GM18508 (cell line): ENCODE results near the gene CFAP91.
"Not testable (repeated sequence)": the region's sequence is repeated elsewhere in the genome, so short reads cannot be mapped to it uniquely, and the experiment has no call there.

Source experiments
- ATAC-seq: cut with Tn5 transposase; IDR thresholded peaks from one replicate; pipeline ENCODE4 v1.9.1; 2021; ENCODE audit warnings: moderate number of reproducible peaks; ENCODE audit not compliant: insufficient read depth, unreplicated experiment

The CFAP91 gene

DNA sequence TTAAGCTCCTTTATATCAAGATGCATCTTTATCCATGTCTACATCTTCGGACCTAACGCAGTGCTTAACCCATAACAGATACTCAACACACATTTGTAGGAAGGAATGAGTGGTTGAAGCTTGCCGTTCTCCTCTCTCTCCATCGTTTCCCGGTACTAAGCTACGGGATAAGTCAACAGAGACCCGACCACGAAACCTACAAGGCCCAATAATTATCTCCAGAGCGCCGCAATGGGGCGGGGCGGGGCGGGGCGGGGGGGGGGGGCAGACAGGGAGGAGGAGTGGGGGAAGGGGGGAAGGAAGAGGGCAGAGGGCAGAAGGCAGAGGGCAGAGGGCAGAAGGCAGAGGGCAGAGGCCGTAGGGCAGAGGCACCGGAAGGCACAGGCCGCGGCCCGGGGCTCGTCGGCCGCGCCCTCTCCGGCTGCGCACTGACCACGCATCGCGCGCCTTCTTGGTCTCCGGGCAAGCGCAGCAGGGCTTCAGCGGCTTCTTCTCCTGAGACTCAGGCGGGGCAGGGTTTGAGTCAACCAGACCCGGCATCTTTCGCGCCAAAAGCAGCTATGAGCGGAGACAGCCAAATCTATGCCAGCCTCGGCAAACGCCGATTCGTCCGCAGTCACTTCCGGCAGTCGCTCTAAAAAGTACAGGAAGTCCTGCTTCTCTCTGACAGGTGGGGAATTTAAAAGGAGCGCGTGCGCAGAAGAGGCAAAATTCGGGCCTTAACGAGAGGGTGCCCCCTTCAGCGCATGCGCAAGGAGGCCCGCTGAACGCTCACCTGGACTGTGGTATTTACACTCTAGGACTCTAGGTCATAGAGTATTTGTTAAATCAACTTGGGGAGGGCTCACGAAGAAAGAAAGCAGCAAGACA, 25.8 kb upstream of the CFAP91 start, which contains the start of gene COX17:
Gene COX17 (minus strand): TSS at position 636 of the 870 bp plus-strand sequence. CDS start 96 bp downstream, at position 540.
- ATAC-seq, result peak; percentile 81

DNA sequence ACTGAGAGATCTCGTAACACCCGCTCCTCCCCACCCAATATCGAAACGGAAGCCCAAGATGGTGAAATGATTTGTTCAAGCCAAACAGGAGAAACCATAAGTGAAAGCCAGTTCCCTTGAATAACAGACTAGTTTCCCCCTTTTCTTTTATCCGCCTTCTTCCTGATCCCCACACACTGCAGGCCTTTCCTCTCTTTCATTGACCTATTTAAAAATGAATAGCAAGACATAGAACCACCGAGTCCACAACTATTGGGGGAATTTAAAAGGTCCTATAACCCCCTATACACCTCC, 25.2 kb upstream of the CFAP91 start:
- no peak for ATAC-seq

DNA sequence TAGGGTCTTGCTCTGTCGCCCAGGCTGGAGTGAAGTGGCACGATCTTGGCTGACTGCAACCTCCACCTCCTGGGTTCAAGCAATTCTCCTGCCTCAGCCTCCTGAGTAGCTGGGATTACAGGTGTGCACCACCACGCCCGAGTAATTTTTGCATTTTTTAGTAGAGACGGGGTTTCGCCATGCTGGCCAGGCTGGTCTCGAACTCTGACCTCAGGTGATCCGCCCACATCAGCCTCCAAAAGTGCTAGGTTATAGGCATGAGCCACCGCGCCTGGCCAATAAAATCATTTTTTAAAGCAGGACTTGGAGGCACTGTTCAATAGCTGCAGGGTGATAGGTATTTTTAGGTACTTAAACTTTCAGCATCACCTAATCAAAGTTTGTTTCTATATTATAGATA, 24.6 kb upstream of the CFAP91 start:
- not testable (repeated sequence) for ATAC-seq

DNA sequence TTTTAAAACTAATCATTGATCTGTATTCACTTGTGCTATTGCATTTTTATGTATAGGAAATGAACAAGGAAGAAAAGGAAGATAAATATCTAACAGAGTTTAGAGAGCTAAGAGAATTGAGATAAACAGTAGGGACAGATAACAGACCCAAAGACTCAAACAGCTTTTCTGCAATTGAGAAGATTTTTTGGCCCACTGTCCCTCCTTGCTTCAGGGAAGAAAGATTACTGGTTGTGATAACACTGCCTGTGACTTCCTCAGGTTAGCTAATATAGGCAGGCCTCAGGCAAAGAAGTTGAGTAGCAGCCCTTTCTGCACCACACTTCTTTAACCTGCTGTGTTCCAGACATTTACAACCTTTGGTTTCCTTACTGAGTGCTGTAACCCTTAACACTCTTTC, 22.9 kb upstream of the CFAP91 start:
- ATAC-seq, result no peak

DNA sequence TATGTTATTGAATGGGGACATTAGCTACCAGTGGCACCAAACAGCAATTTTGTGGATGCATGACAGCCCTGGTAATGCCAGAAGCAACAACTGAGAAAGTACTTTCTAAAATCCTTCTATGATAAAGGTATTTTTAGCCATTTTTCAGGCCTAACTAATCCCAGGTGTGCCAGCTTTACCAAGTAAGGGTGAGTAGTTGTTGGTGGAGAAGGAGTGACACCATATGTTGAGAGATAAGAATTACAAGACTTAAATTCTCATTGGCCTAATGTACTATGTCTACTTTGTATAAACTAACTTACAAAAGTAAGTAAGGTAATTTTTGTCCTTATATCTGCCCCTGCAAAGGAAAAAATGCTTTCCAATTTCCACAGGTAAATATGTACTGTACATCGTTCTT, 21.5 kb upstream of the CFAP91 start:
- ATAC-seq, result no peak

DNA sequence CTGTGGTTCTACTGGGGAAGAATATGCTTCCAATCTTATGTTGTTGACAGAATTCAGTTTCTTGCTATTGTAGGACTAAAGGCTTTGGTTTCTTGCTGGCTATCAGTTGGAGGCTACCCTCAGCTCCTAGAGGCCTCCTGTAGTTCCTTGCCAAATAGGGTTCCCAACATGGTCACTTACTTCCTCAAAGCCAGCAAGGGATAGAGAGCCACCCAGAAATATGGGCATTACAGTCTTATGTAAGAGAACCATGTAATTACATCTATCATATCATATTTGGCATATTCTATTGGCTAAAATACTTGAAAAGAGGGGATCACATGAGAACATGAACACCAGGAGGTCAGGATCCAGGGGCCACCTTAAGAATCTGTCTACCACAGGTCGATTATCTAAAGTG, 19.4 kb upstream of the CFAP91 start:
- ATAC-seq, result no peak

DNA sequence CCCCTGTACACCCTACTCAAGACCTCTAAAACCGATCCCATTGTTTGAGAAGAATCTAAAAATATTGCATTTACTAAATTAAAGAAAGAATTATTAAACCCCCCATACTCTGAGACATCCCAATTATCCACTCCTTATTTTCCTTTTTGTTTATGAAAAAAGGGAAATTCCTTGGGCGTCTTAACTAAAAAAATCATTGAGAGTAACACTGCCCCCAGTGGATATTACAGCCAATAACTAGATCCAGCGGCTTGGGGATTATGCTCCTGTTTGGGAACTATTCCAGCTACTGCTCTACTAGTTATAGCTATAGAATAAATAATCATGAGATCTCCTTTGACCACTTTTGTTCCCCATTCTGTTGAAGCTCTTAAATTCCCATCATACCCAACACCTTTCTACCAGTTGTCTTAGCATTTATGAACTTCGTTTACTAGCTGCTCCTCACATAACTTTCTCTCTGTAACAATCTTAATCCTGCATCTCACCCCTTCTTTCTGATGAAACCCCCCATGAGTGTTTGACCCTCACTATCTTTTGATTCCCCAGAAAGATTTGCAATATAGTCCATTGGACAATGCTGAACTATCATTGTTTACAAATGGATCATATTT, 12.7 kb upstream of the CFAP91 start:
- ATAC-seq, result no peak

DNA sequence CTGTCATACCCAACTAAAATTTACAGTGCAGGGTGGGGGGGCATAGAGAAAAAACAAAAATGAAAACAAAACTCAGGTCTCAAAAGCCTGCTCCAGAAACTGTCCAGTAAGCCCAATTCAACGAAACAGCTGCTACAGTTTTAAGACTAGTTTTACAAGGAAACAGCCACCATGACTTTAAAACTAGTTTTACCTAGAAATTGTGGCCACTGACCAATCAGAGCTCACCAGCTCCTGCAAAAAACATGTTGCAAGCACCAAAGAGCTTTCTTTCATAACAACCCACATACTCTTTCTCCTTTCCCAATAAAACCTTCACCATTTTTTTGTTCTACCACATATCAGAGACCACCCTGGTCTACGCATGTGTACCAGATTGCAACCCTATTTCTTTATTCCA, 7.3 kb upstream of the CFAP91 start:
- ATAC-seq, result no peak

DNA sequence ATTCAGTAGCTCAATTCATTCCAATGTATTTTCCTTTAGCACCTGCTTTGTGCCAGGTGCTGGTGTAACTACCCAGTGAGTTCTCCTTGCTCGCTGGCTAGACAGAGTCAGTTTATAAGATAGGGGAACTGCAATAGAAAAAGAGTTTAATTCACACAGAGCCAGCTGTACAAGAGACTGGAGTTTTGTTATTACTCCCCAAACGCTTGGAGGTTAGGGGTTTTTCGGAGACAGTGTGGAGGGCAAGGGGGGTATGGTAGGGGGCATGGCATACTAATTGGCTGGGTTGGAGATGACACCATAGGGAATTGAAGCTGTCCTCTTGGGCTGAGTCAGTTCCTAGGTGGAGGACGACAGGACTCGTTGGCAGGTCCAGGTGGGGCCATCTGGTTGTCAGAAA, 5.4 kb upstream of the CFAP91 start:
- ATAC-seq, result no peak

DNA sequence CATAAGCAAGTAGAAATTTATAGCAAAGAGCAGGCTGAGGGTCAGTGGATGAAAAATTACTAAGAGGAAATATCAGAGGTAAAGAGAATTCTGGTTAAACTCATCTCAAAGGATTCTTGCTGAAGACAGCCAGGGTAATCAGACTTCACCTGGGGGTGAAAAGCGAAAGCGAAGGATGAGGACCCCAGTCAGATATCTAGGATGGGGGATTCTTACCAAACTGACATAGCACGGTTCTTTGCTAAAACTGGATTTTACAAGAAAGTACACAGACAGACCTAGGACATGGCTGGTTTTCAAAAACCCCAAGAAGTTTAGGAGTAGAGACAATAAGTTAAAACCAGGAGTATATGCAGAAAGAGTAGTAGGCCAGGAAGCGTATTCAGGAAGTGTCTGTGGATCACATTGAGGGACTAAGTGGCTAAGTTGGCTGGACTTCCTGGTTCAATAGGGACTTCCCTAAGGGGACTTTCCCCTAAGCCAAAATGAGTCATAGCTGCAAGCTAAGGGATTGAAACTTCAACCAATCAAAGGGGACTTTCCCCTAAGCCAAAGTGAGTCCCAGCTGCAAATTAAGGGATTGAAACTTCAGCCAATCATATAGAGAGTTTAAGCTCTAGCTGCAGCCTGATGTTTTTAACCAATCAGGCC, 2.4 kb upstream of the CFAP91 start:
- ATAC-seq, result no peak

DNA sequence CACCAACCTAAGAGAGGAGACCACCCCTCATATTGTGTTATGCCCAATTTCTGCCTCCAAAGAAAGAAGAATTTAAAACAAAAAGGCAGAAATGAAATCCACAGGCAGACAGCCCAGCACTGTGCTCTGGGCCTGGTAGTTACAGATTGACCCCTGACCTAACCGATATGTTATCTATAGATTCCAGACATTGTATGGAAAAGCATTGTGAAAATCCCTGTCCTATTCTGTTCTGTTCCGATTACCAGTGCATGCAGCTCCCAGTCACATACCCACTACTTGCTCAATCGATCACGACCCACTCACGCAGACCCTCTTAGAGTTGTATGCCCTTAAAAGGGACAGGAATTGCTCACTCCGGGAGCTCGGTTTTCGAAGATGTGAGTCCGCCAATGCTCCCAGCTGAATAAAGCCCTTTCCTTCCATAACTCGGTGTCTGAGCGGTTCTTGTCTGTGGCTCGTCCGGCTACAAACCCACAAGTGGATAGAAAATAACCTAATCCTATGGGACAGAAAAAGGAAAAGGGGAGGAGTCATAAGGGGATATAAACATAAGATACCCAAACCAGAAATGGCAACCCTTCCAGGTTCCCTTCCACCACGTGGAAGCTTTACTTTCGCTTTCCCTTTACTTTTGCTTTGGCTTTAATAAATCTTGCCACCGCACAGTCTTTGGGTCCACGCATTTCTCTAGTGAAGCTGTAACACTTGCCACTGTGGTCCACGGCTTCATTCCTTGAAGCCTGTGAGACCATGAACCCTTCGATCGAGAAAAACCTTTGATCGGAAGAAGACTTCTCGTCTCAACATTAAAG, 1.7 kb upstream of the CFAP91 start:
- ATAC-seq, result no peak

DNA sequence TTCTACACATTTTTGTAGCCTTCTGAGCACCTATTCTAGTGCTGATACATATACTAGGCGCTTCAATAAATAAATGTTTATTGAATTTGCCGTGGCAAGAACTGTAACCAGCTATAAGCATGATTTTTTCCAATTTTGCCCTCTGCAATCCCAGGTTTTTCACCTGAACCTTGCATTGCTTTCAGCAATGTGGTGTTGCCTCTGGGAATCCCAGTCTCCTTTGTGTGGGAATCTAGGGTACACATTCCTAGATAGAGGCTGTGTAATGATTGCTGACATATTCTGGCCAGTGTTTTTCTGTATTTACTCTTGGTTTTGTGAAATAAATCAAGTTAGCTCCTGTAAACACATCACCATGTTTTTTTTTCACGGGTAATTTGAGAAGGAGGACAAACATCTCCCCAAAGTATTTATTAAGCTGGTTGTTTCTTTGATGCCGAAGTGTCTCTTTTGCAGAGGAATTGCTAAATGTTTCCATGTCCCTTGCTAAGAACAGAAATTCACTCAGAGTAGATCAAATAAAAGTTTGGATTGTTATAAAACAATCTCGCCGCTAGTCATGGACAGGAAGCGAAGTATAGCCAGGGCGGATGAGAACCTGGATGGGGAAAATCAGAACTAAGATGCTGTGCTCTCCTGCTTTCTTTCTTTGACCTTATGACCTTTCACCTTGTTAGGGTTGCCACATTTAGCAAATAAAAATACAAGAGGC, 1.2 kb downstream of the CFAP91 start:
- no peak for ATAC-seq

DNA sequence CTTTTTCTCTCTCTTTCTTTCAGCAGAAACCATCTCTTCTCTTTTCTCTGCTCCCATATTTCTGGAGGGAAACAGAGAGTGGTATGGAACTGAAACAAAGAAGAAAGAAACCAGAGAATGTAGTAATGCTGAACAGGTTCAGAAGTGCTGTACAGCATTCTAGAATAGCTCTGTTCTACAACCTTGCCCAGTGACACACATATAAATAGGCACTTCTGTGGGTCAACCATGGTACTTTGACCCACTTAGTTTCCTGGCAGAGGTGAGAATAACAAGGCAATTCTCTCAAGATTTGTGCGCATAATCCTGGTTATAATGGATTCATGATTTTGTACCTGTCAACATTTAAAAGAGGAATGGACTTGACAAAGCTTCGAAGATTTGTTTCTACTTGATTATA, 12.3 kb downstream of the CFAP91 start:
- ATAC-seq, result no peak

DNA sequence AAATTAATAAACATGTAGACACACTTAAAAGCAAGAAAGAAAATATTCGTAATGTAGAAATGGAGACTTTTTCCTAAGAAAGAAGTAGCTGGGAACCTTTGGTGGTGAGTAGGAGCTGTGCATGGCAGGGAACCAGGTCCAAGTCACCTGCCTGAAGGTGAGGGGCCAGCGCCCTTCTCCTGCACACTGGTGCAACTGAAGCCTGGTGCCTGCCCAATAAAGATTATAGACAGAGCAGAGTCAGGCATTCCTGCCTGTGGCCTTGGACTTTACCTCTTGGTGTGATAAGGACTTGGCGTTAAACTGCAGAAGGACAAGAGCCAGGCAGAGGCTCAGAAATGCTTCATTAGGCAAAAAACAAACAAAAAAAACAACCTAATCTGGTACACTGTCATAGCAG, 14.2 kb downstream of the CFAP91 start:
- ATAC-seq, result no peak

DNA sequence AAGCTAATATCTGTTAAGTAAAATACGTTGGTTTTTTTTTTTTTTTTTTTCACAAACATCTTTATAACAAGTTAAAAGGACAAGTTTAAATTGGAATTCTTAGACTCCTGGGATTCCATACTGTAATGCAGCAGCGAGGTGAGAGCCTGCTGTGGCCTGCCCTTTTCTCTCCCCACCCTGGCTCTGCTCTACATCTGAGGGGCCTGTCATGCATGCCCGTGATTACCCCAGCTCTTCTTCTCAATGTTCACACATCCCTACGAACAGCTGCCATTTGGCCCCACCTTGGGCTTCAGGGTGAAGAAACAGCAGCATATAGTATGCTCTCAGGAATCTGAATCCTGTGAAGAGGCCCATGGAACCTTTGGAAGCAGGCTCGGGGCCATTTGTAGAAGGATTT, 14.7 kb downstream of the CFAP91 start:
- ATAC-seq, result no peak

DNA sequence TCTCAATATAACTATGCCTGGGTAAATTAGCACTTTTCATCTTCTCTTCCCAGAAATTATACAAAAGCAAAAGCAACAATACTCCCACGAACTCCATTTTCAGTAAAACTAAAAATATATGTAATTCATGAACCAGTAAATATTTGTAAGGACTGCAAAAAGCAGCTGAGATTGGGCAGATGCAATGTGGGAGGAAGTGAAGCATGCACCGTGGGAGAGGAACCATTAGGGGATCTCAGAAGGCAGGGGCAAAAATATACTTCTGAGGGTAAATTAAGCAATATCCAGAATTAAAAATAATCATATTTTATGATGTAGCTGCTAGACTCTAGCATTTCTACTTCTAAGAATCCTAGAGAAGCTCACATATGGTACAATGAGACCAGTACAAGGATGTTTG, 20.2 kb downstream of the CFAP91 start:
- ATAC-seq, result no peak

DNA sequence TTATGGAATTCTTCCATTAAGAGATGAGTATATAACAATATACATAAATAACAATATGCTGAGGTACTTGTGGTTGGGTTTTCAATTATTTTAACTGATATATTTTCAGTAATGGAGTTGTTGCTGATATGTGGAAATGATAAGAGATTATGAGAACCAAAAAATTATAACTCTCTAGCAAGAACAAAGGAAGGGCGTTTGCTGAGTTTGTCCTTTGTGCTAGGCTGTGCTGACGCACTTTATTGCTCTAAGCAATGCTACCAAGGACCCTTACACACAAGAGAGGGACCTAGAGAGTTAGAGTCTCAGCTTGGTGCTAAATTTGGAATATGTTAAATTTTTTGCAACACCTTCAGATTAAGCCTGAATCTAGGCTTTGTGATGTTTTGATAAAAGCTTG, 24.1 kb downstream of the CFAP91 start:
- no peak for ATAC-seq

DNA sequence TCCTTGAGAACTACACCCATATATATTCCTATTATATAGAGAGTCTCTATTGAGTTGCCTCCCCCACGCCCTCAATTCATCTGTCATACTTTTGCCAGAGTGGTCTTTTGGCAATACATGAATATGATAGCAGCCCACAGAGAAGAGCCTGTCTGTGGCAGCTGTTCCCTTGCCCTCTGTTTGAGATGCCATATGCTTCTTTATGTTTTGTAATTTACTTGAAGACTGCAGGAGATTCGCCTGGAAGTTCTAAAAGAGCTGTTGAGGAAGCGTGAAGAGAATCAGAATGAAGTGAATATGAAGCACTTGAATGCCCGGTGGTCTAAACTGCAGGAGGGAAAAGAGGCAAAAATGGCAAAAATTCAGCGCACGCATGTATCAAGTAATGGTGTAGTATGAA, 27.2 kb downstream of the CFAP91 start:
- ATAC-seq, result no peak

DNA sequence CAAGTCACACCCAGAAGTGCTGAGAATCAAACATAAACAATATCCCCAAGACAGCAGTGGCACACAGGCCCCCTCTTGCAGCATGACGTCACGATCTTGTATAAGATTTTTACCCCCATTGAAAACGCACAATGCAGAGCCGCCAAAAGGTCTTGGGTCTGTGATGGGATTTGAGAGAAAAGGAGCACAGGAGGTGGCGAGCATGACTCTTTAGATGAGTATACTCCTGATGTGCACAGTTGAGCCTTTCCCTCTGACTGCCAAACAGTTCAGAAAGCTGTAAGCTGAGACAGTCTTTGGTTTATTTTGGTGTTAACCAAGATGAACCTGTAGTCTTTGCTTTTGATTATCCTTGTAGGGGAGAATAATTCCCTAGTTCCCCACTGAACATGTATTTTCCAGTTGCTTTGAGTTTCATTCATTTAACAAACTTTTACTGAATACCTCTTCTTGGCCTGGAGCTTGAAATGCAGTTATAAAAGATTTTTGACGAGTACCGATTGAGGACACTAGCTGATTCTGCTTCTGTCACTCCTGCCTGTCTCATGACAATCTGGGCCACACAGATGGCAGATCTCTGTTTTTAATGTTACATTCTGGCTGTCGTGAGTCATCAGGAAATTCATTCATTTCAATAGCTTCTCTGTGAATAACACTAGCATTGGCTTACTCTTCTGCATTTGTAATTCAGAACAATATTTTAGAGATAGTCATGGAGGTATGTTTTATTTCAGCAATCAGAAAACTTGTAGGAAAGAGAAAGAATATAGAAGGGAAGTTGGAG, 28.9 kb downstream of the CFAP91 start:
- no peak for ATAC-seq
